Astrocyte of the spinal cord (primary cell): ENCODE measurements around the gene FGD3.

Experiments used
- DNase-seq: peaks from one replicate; pipeline ENCODE4 v3.0.0; 2011; ENCODE audit warnings: low read depth, low spot score
- H3K4me3 ChIP-seq: 2 replicates; pipeline ENCODE4 v1.5.1; 2011; ENCODE audit warnings: low read depth, mild to moderate bottlenecking, low read length, moderate library complexity
- in situ Hi-C: cut with HindIII; loops from 2 replicates; pipeline ENCODE4 v1.10.0; 2017; ENCODE audit warnings: low sequenced_read_pairs
- TF ChIP-seq, protein P1 (sequence below): IDR thresholded peaks from 2 replicates; pipeline ENCODE4 v1.5.1; 2012; ENCODE audit warnings: low read depth, mild to moderate bottlenecking, low read length, inconsistent platforms

Gene FGD3

GRCh38 chr9:93059715-93060578 lies 112.6 kb downstream of the FGD3 start:
- TF ChIP-seq, protein P1, sequence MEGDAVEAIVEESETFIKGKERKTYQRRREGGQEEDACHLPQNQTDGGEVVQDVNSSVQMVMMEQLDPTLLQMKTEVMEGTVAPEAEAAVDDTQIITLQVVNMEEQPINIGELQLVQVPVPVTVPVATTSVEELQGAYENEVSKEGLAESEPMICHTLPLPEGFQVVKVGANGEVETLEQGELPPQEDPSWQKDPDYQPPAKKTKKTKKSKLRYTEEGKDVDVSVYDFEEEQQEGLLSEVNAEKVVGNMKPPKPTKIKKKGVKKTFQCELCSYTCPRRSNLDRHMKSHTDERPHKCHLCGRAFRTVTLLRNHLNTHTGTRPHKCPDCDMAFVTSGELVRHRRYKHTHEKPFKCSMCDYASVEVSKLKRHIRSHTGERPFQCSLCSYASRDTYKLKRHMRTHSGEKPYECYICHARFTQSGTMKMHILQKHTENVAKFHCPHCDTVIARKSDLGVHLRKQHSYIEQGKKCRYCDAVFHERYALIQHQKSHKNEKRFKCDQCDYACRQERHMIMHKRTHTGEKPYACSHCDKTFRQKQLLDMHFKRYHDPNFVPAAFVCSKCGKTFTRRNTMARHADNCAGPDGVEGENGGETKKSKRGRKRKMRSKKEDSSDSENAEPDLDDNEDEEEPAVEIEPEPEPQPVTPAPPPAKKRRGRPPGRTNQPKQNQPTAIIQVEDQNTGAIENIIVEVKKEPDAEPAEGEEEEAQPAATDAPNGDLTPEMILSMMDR, result no peak
- in situ Hi-C loops, result no loop called here
- DNase-seq, result no peak
- no peak overlapping the region for H3K4me3 ChIP-seq

DNA sequence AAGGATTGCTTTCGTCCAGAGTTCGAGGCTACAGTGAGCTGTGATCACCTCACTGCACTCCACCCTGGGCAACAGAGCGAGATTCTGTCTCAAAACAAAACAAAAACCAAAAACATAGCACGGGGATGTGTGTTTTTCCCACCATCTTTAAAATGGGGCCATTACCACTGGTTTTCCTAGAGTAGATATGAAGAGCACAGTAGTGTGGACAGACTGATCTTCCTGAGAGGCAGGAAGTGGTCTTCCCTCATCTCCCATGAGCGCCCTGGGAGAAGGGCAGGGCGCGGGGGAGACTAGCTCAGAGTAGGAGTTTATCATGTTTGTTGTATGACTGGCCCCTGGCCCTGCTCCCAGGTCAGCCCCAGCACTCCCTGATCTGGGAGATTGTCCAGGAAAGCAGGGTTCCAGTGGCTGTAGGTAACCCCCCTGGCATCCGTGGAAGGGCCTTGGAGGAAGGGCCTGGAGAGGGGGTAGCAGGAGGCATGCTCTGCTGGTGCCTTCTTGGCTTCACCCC lies 113.5 kb downstream of the FGD3 start:
- TF ChIP-seq, protein P1, result no peak
- H3K4me3 ChIP-seq, result no peak overlapping the region
- in situ Hi-C loops, result no loop called here
- DNase-seq, result no peak

DNA sequence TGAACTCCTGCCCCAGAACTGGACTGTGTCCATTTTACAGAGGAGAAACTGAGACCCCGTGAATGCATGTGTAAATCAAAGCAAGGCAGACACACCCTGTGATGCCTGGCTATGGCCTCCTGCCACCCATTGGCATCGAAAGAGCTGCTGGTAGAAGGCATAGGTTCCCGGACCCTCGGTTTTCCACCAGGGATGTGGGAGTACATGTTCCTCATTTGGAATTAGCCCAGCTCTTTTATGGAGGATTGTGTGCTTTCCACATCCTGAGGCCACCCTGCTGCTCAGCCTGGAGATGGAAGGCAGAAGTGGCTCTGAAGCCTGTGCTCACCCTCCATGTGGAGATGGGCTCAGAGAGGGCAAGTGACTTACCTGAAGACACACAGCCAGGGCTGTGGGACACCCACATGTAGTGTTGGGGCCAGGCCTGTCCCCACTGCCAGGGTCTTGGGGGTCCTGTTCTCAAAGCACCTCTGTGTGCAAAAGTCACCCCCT lies 114.0 kb downstream of the FGD3 start:
- TF ChIP-seq, protein P1, result no peak
- H3K4me3 ChIP-seq, result no peak overlapping the region
- in situ Hi-C loops, result no loop called here
- DNase-seq, result no peak

DNA sequence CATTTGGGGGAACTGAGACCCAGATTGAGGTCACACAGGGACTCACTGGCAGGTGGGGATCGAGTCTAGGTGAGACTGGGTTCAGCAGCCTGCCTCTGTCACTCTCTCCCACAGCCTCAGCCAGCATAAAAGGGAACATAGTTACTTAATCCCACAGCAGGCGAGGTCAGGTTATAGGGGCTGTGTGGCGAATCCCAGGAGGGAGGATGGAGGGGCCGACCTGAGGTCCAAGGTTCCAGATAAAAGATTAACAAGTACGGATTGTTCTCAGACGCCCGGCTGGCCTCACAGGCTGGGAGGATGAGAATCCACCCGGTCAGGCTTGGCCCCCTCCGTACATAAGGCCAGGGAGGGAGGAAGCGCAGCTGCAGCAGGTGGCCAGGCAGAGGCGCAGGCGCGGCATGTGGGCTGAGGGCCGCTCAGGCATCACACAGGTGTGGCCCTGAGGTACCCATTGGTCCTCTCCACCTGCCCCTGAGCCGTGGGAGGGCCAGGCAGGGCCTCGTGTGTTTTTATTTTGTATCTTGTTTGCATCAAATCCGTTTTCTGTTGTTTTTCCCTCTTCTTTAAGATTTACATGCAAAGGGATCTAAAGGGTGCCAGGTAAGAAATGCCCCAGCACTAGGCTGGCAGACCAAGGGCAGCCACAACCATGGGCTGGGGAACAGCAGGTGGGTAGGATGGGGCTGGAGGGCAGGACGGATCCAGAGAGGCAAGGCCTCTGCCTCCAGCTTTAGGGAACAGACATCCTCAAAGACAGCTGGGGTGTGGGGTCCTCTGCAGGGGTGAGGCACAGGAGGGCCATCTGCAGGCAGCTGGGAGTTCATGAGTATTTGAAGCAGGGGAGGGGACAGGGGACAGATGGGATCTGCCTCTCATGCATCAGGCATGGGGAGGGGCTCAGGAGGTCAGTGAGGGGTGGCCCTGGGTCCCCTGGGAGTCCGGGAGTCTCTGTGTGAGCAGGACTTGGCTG lies 114.8 kb downstream of the FGD3 start:
- TF ChIP-seq, protein P1, result no peak
- in situ Hi-C loops, result no loop called here
- DNase-seq, result no peak
- no peak overlapping the region for H3K4me3 ChIP-seq

- in situ Hi-C loops, result no loop called here
These were observed 117.2 kb downstream of the FGD3 start for GRCh38 chr9:93064392-93065134.

More at GRCh38 chr9:93064392-93065134, 117.2 kb downstream of the FGD3 start:
- DNase-seq, result peak; percentile 14
- TF ChIP-seq, protein P1, result no peak
- no peak overlapping the region for H3K4me3 ChIP-seq
